ENCODE data around the gene IRF4. TPM values are rescaled to one million over a fixed set of nuclear protein-coding genes. Genes with fewer than 3 reads are reported as not detected.

Gene IRF4
- total RNA-seq, 5 donors from 2014 or later (not counting 1 experiment from before 2014, with no cell fraction given) = 16.9 to 67.2 (median 28.4) TPM

DNA sequence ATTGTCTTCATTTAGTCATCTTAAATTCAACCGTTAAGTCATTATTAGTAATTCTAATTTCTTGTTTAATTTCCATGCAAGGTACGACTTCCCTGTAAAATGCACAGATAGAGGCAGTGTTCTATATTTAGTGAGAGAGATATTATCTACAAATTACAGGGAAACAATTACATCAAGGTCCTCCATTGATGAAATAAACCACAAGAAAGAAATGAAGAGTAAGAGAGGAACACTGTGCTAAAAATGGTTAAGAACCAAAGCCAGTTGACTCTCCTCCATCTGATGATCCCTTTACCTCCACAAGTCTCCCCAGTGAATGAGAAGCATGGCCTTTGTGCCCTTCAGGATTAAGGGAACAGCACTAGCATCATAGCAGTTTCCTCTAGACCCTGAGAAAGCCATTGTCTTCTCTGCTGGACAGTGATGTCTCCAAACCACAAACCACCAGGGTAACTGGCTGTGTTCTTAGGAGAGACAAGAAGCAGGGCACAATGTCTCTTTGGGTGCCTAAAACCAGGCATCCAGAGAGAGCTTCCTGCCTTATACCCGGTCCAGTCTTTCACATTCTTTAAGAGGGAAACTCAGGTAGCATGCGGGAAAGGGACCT lies 38.1 kb downstream of the IRF4 start:
- Histone ChIP-seq H3K4me3 (ENCODE audit: control insufficient read depth in 1 of 2, extremely low read depth in 1 of 2, low read length in 1 of 2) (no peak overlapping the region), H3K36me3 (ENCODE audit: control insufficient read depth in 2 of 2, extremely low read depth in 1 of 2, insufficient read depth in 1 of 2, low read length in 1 of 2) (no peaks in the 10 kb centered on the region), H3K9me3 (no peaks in the 10 kb centered on the region), H3K27ac (ENCODE audit: low read length) (no peak overlapping the region), H3K4me1 (ENCODE audit: control insufficient read depth in 1 of 2, extremely low read depth in 1 of 2, insufficient read depth in 2 of 2, low read length in 2 of 2) (peaks cover 18 to 35% of the 10 kb centered on the region in 2 experiments), H3K27me3 (replicated peaks in 1 of 2; ENCODE audit: control insufficient read depth in 2 of 2, extremely low read depth in 1 of 2, insufficient read depth in 2 of 2, low read length in 1 of 2) (peaks cover 0 to 15% of the 10 kb centered on the region in 2 experiments)
- WGBS (ENCODE audit: insufficient coverage) = 25% methylated on average over 1 of the region's 4 CpGs
- H3K4me1 Mint-ChIP-seq = peaks cover 31 to 47% (median 32%) of the 10 kb centered on the region in 3 donors
- ATAC-seq (replicated peaks in 1 of 4) (peak in 1 of 4 experiments; percentile 13), DNase-seq (no peak)
- no peaks in the 10 kb centered on the region for H3K36me3 Mint-ChIP-seq
- peaks cover 0 to 2% of the 10 kb centered on the region in 2 donors for H3K27me3 Mint-ChIP-seq
- H3K27ac Mint-ChIP-seq = no peak overlapping the region
- POLR2A ChIA-PET = no interaction called here
- H3K9me3 Mint-ChIP-seq = no peaks in the 10 kb centered on the region
- H3K4me3 Mint-ChIP-seq = no peak overlapping the region
- CTCF ChIA-PET = no interaction called here

GRCh38 chr6:431504-431903 lies 40.0 kb downstream of the IRF4 start:
- no peak overlapping the region for H3K4me3 ChIP-seq (ENCODE audit: control insufficient read depth in 1 of 2, extremely low read depth in 1 of 2, low read length in 1 of 2)
- Mint-ChIP-seq H3K4me3 (no peak overlapping the region), H3K4me1 (peaks cover 34 to 51% (median 39%) of the 10 kb centered on the region in 3 donors), H3K36me3 (no peaks in the 10 kb centered on the region), H3K27me3 (peaks cover 0 to 2% of the 10 kb centered on the region in 2 donors), H3K27ac (no peak overlapping the region), H3K9me3 (no peaks in the 10 kb centered on the region)
- H3K4me1 ChIP-seq (ENCODE audit: control insufficient read depth in 1 of 2, extremely low read depth in 1 of 2, insufficient read depth in 2 of 2, low read length in 2 of 2) = peaks cover 20 to 40% of the 10 kb centered on the region in 2 experiments
- WGBS (ENCODE audit: insufficient coverage) = 44% methylated on average over 4 of the region's 10 CpGs
- peaks cover 0 to 15% of the 10 kb centered on the region in 2 experiments for H3K27me3 ChIP-seq (replicated peaks in 1 of 2; ENCODE audit: control insufficient read depth in 2 of 2, extremely low read depth in 1 of 2, insufficient read depth in 2 of 2, low read length in 1 of 2)
- no peaks in the 10 kb centered on the region for H3K9me3 ChIP-seq
- no peak overlapping the region for H3K27ac ChIP-seq (ENCODE audit: low read length)
- H3K36me3 ChIP-seq (ENCODE audit: control insufficient read depth in 2 of 2, extremely low read depth in 1 of 2, insufficient read depth in 1 of 2, low read length in 1 of 2) = no peaks in the 10 kb centered on the region
- ATAC-seq (replicated peaks in 1 of 4) = no peak
- ChIA-PET POLR2A (no interaction called here), CTCF (no interaction called here)
- no peak for DNase-seq

DNA sequence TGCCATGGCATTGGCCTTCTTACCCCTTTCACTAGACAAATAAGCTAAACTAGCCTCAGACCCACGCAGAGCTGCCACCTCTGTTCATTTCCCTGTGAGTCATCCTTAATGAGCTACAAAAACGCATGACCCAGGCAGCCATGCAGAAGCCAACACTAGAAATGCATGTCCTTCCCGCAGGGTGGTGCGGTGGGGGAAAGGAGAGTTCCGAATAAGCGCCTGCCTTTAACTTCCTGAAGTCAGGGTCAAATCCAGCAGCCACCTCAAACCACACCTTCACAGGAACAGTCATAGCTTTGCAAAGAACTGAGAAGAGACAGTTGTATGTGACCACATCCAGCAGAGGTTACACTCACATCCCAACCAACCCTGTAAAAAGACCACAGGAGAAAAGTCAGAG lies 40.4 kb downstream of the IRF4 start:
- ChIA-PET CTCF (interaction anchor here in 1 of 2 donors (0.7 kb wide), 1 partner anchor 70 kb away, joined by 3 read pairs; no protein-coding TSS in a partner anchor), POLR2A (no interaction called here)
- Histone ChIP-seq H3K27ac (ENCODE audit: low read length) (no peak overlapping the region), H3K4me1 (ENCODE audit: control insufficient read depth in 1 of 2, extremely low read depth in 1 of 2, insufficient read depth in 2 of 2, low read length in 2 of 2) (peaks cover 20 to 40% of the 10 kb centered on the region in 2 experiments), H3K9me3 (no peaks in the 10 kb centered on the region), H3K4me3 (ENCODE audit: control insufficient read depth in 1 of 2, extremely low read depth in 1 of 2, low read length in 1 of 2) (no peak overlapping the region), H3K27me3 (replicated peaks in 1 of 2; ENCODE audit: control insufficient read depth in 2 of 2, extremely low read depth in 1 of 2, insufficient read depth in 2 of 2, low read length in 1 of 2) (peaks cover 0 to 13% of the 10 kb centered on the region in 2 experiments), H3K36me3 (ENCODE audit: control insufficient read depth in 2 of 2, extremely low read depth in 1 of 2, insufficient read depth in 1 of 2, low read length in 1 of 2) (no peaks in the 10 kb centered on the region)
- H3K4me1 Mint-ChIP-seq = peaks cover 34 to 51% (median 39%) of the 10 kb centered on the region in 3 donors
- no peak overlapping the region for H3K4me3 Mint-ChIP-seq
- ATAC-seq (replicated peaks in 1 of 4) (peak; percentile 44 to 71 (median 50)), DNase-seq (peak in 2 of 35 experiments; percentile 23 to 39)
- H3K9me3 Mint-ChIP-seq = no peaks in the 10 kb centered on the region
- H3K27ac Mint-ChIP-seq = peak overlapping the region in 1 of 2 donors; percentile 29
- H3K27me3 Mint-ChIP-seq = peaks cover 0 to 2% of the 10 kb centered on the region in 2 donors
- H3K36me3 Mint-ChIP-seq = no peaks in the 10 kb centered on the region
- WGBS (ENCODE audit: insufficient coverage) = 0% methylated on average over 1 of the region's 6 CpGs

- no peak overlapping the region for H3K27ac ChIP-seq (ENCODE audit: low read length)
These were observed 42.6 kb downstream of the IRF4 start for GRCh38 chr6:434051-434705.

DNA sequence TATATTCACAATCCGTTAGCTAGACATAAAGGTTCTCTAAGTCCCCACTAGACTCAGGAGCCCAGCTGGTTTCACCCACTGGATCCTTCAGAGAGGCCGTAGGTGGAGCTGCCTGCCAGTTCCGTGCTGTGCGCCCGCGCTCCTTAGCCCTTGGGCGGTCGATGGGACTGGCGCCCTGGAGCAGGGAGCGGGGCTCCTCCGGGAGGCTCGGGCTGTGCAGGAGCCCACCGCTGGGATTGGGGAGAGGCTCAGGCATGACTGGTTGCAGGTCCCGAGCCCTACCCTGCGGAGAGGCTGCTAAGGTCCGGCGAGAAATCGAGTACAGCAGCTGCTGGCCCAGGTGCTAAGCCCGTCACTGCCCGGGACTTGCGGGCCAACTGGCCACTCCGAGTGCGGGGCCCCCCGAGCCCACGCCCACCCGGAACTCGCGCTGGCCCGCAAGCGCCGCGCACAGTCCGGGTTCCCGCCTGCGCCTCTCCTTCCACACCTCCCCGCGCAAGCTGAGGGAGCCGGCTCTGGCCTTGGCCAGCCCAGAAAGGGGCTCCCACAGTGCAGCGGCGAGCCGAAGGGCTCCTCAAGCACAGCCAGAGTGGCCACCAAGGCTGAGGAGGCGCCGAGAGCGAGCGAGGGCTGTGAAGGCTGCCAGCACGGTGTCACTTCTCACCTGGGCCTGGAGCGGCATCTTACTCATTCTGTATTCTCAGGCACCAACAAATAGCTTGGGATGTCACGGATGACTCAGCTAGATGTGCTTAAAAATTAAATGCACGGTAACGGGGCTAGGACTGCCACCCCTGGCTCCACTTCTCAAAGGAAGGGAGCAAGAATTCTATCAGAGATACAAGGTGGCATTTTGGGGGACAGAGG lies 44.1 kb downstream of the IRF4 start:
- no peaks in the 10 kb centered on the region for H3K27me3 ChIP-seq (replicated peaks in 1 of 2; ENCODE audit: control insufficient read depth in 2 of 2, extremely low read depth in 1 of 2, insufficient read depth in 2 of 2, low read length in 1 of 2)
- no peaks in the 10 kb centered on the region for H3K36me3 Mint-ChIP-seq
- CTCF ChIA-PET = no interaction called here
- DNase-seq = no peak
- peak overlapping the region in 1 of 3 donors; percentile 36 for H3K4me3 Mint-ChIP-seq
- ATAC-seq (replicated peaks in 1 of 4) = no peak
- no peaks in the 10 kb centered on the region for H3K36me3 ChIP-seq (ENCODE audit: control insufficient read depth in 2 of 2, extremely low read depth in 1 of 2, insufficient read depth in 1 of 2, low read length in 1 of 2)
- H3K27me3 Mint-ChIP-seq = no peaks in the 10 kb centered on the region
- POLR2A ChIA-PET = no interaction called here
- H3K4me1 ChIP-seq (ENCODE audit: control insufficient read depth in 1 of 2, extremely low read depth in 1 of 2, insufficient read depth in 2 of 2, low read length in 2 of 2) = peaks cover 6 to 22% of the 10 kb centered on the region in 2 experiments
- peaks cover 20 to 28% (median 23%) of the 10 kb centered on the region in 3 donors for H3K4me1 Mint-ChIP-seq
- H3K27ac ChIP-seq (ENCODE audit: low read length) = no peak overlapping the region
- no peak overlapping the region for H3K27ac Mint-ChIP-seq
- H3K9me3 Mint-ChIP-seq = no peaks in the 10 kb centered on the region
- H3K9me3 ChIP-seq = no peaks in the 10 kb centered on the region
- WGBS (ENCODE audit: insufficient coverage) = 95% methylated on average over 46 of the region's 50 CpGs
- H3K4me3 ChIP-seq (ENCODE audit: control insufficient read depth in 1 of 2, extremely low read depth in 1 of 2, low read length in 1 of 2) = no peak overlapping the region

More at GRCh38 chr6:434051-434705, 42.6 kb downstream of the IRF4 start:
- H3K9me3 ChIP-seq = no peaks in the 10 kb centered on the region
- H3K4me1 Mint-ChIP-seq = peaks cover 29 to 40% (median 32%) of the 10 kb centered on the region in 3 donors
- no peaks in the 10 kb centered on the region for H3K9me3 Mint-ChIP-seq
- no peak for DNase-seq
- ATAC-seq (replicated peaks in 1 of 4) = no peak
- WGBS (ENCODE audit: insufficient coverage) = 97% methylated on average over 9 of the region's 14 CpGs
- CTCF ChIA-PET = interaction anchor here in 1 of 2 donors (0.6 kb wide), 1 partner anchor 1025 kb away, joined by 3 read pairs; no protein-coding TSS in a partner anchor
- H3K36me3 Mint-ChIP-seq = no peaks in the 10 kb centered on the region
- no peak overlapping the region for H3K27ac Mint-ChIP-seq
- H3K27me3 Mint-ChIP-seq = no peaks in the 10 kb centered on the region
- POLR2A ChIA-PET = no interaction called here
- no peaks in the 10 kb centered on the region for H3K27me3 ChIP-seq (replicated peaks in 1 of 2; ENCODE audit: control insufficient read depth in 2 of 2, extremely low read depth in 1 of 2, insufficient read depth in 2 of 2, low read length in 1 of 2)
- H3K4me3 ChIP-seq (ENCODE audit: control insufficient read depth in 1 of 2, extremely low read depth in 1 of 2, low read length in 1 of 2) = no peak overlapping the region
- peaks cover 12 to 24% of the 10 kb centered on the region in 2 experiments for H3K4me1 ChIP-seq (ENCODE audit: control insufficient read depth in 1 of 2, extremely low read depth in 1 of 2, insufficient read depth in 2 of 2, low read length in 2 of 2)
- no peaks in the 10 kb centered on the region for H3K36me3 ChIP-seq (ENCODE audit: control insufficient read depth in 2 of 2, extremely low read depth in 1 of 2, insufficient read depth in 1 of 2, low read length in 1 of 2)
- no peak overlapping the region for H3K4me3 Mint-ChIP-seq

DNA sequence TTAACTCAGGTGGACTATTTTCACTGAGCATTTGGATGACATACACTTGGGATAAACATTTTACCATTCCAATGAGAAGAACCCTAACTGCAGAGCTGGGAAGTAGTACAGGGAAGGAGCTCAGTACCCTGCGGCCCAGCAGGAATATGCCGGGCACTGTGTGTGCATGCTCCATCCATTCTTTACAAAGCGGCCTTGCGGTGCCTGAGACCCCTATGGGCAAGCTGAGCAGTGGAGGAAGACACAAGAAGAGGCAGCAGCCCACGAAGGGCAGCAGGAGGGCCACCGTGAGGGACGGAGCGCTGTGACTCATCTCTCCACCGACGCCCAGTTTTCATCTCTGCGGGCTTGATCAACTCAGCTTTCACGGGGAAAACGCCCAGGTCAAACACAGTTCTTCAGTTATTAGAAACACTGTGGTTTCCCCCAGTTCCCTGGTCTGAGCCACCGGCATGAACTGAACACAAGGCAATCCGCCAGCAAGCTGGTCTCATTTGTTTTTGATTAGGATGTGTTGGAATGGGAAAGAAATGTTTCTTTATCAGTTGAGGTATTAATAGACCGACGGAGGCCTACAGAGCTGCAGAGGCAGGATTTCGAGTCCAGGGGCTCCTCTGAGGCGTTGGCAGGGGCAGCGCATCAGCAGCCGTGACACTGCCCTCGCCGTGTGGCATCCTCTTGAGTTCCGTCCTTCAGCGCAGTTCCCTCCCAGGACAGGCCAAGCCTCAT lies 44.9 kb downstream of the IRF4 start:
- 81% methylated on average over 24 of the region's 25 CpGs for WGBS (ENCODE audit: insufficient coverage)
- H3K9me3 ChIP-seq = no peaks in the 10 kb centered on the region
- H3K27ac ChIP-seq (ENCODE audit: low read length) = no peak overlapping the region
- no peaks in the 10 kb centered on the region for H3K27me3 ChIP-seq (replicated peaks in 1 of 2; ENCODE audit: control insufficient read depth in 2 of 2, extremely low read depth in 1 of 2, insufficient read depth in 2 of 2, low read length in 1 of 2)
- Mint-ChIP-seq H3K27me3 (no peaks in the 10 kb centered on the region), H3K36me3 (no peaks in the 10 kb centered on the region), H3K4me3 (no peak overlapping the region), H3K4me1 (peaks cover 17 to 22% (median 18%) of the 10 kb centered on the region in 3 donors), H3K27ac (no peak overlapping the region), H3K9me3 (no peaks in the 10 kb centered on the region)
- ChIA-PET CTCF (no interaction called here), POLR2A (no interaction called here)
- peaks cover 6 to 19% of the 10 kb centered on the region in 2 experiments for H3K4me1 ChIP-seq (ENCODE audit: control insufficient read depth in 1 of 2, extremely low read depth in 1 of 2, insufficient read depth in 2 of 2, low read length in 2 of 2)
- no peak overlapping the region for H3K4me3 ChIP-seq (ENCODE audit: control insufficient read depth in 1 of 2, extremely low read depth in 1 of 2, low read length in 1 of 2)
- no peaks in the 10 kb centered on the region for H3K36me3 ChIP-seq (ENCODE audit: control insufficient read depth in 2 of 2, extremely low read depth in 1 of 2, insufficient read depth in 1 of 2, low read length in 1 of 2)
- DNase-seq (no peak), ATAC-seq (replicated peaks in 1 of 4) (no peak)

Data from T-cell (primary cell).